Type B pancreatic cell (in vitro differentiated cells): ENCODE measurements around the gene DNAL1. TPM values are rescaled to one million over a fixed set of nuclear protein-coding genes. Genes with fewer than 3 reads are reported as not detected.

Experiments
- DNase-seq: peaks from one replicate; pipeline ENCODE4 v3.0.0; 2021; ENCODE audit warnings: mixed read lengths; ENCODE audit not compliant: unreplicated experiment; ENCODE audit errors: extremely low spot score
- H3K27ac Mint-ChIP-seq: 2 replicates; pipeline ENCODE4 v1.8.0; 2021; ENCODE audit warnings: mild to moderate bottlenecking, mixed read lengths
- H3K27me3 Mint-ChIP-seq: 2 replicates; pipeline ENCODE4 v1.8.0; 2021; ENCODE audit warnings: mixed read lengths
- H3K36me3 Mint-ChIP-seq: 2 replicates; pipeline ENCODE4 v1.8.0; 2021; ENCODE audit warnings: mixed read lengths
- H3K4me1 Mint-ChIP-seq: one replicate; pipeline ENCODE4 v1.8.0; 2021; ENCODE audit warnings: mixed read lengths; ENCODE audit not compliant: unreplicated experiment
- H3K4me3 Mint-ChIP-seq: 2 replicates; pipeline ENCODE4 v1.8.0; 2021; ENCODE audit warnings: mild to moderate bottlenecking, mixed read lengths
- H3K9me3 Mint-ChIP-seq: 2 replicates; pipeline ENCODE4 v1.8.0; 2021; ENCODE audit warnings: mixed read lengths
- total RNA-seq: library from RNA; stranded (reverse); gene quantifications from 2 replicates; pipeline ENCODE4 v1.2.1, GENCODE V29; 2021; ENCODE audit warnings: low replicate concordance
- TF ChIP-seq, protein P1 (sequence below): fragments of 200-600 bp; sonication (generic); conservative IDR thresholded peaks from 2 replicates; pipeline ENCODE4 v1.5.0; 2021; ENCODE audit warnings: antibody characterized with exemption, mild to moderate bottlenecking

Gene DNAL1
- total RNA-seq, 1 donor from 2014 or later: 20.3 TPM

DNA sequence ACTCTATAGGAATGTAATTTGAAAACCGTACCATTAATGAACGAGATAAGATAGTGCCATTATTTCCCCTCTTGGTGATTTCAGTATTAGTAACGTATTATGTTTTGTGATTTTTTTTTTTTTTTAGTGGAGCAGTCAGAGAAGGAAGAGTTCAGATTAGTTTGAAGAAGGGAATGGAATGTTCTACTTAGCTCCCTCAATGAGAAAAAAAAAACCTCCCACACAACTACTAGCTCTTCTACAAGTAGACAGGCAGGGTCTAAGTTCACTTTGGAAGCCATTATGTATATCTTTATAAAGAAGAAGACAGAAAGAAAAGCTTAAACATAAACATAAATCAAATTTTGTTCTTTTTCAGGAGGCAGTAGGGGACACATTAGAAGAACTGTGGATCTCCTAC lies 42.1 kb downstream of the DNAL1 start:
- Mint-ChIP-seq H3K4me1 (no peaks in the 10 kb centered on the region), H3K27me3 (no peaks in the 10 kb centered on the region), H3K9me3 (no peaks in the 10 kb centered on the region), H3K36me3 (peaks cover 15% of the 10 kb centered on the region), H3K4me3 (no peak overlapping the region), H3K27ac (no peak overlapping the region)
- TF ChIP-seq, protein P1, sequence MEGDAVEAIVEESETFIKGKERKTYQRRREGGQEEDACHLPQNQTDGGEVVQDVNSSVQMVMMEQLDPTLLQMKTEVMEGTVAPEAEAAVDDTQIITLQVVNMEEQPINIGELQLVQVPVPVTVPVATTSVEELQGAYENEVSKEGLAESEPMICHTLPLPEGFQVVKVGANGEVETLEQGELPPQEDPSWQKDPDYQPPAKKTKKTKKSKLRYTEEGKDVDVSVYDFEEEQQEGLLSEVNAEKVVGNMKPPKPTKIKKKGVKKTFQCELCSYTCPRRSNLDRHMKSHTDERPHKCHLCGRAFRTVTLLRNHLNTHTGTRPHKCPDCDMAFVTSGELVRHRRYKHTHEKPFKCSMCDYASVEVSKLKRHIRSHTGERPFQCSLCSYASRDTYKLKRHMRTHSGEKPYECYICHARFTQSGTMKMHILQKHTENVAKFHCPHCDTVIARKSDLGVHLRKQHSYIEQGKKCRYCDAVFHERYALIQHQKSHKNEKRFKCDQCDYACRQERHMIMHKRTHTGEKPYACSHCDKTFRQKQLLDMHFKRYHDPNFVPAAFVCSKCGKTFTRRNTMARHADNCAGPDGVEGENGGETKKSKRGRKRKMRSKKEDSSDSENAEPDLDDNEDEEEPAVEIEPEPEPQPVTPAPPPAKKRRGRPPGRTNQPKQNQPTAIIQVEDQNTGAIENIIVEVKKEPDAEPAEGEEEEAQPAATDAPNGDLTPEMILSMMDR: no peak
- no peak for DNase-seq

DNA sequence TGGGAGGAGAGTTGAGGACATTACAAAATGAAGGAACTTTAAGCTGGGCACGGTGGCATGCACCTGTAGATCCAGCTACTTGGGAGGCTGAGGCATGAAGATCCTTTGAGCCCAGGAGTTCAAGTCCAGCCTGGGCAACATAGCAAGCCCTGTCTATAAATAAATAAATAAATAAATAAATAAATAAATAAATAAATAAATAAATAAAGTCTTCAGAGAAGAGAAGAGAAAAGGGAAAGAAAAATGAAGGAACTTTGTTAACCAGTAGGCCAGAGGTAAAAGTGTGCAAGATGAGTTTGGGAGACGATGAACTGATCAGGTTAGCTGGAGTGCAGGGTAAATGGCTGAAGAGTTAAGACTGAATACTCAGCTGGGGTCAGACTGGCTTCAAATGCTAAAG lies 49.3 kb downstream of the DNAL1 start:
- no peak for DNase-seq
- H3K36me3 Mint-ChIP-seq: peaks cover 15% of the 10 kb centered on the region

DNA sequence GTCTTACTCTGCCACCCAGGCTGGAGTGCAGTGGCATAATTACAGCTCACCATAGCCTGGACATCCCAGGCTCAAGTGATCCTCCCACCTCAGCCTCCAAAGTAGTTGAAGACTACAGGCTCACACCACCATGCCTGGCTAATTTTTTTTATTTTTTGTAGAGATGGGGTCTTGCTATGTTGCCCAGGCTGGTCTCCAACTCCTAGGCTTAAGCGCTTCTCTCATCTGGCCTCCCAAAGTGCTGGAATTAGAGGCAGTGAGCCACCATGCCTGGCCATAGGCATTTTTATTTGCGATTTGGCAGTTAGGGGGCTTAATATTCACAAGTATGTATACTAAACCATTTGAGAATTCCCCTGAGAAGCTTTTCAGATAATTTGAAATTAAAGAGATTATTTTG lies 50.3 kb downstream of the DNAL1 start:
- no peak overlapping the region for H3K27ac Mint-ChIP-seq
- DNase-seq: no peak
- TF ChIP-seq, protein P1: no peak
- no peaks in the 10 kb centered on the region for H3K9me3 Mint-ChIP-seq
- H3K27me3 Mint-ChIP-seq: no peaks in the 10 kb centered on the region
- H3K4me1 Mint-ChIP-seq: no peaks in the 10 kb centered on the region
- H3K4me3 Mint-ChIP-seq: no peak overlapping the region
- peaks cover 15% of the 10 kb centered on the region for H3K36me3 Mint-ChIP-seq

More for the DNA sequence above, 49.3 kb downstream of the DNAL1 start:
- no peak overlapping the region for H3K4me3 Mint-ChIP-seq
- H3K27ac Mint-ChIP-seq: no peak overlapping the region
- no peaks in the 10 kb centered on the region for H3K4me1 Mint-ChIP-seq
- H3K9me3 Mint-ChIP-seq: no peaks in the 10 kb centered on the region
- TF ChIP-seq, protein P1: no peak
- H3K27me3 Mint-ChIP-seq: no peaks in the 10 kb centered on the region

DNA sequence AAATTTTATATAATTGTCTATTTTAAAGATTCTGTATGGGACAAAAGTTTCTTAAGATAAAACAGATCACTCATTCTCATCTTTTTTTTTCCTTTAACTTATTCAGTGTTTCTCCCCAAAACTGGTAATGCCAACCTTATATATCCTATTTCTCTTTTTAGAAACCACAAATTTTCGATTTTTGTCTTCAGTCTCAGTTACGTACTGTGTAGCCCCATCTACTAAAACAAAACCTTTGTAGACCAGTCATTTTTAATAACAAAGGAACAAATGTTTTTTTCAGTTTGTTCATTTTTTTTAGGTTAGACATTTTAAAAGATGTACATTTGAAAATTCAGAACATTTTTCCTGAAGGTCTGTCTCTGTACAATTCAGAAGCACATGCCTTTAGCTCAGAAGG lies 51.2 kb downstream of the DNAL1 start:
- Mint-ChIP-seq H3K36me3 (peaks cover 11% of the 10 kb centered on the region), H3K27ac (no peak overlapping the region), H3K4me3 (no peak overlapping the region), H3K9me3 (no peaks in the 10 kb centered on the region), H3K27me3 (no peaks in the 10 kb centered on the region), H3K4me1 (no peaks in the 10 kb centered on the region)
- no peak for DNase-seq
- TF ChIP-seq, protein P1: no peak

DNA sequence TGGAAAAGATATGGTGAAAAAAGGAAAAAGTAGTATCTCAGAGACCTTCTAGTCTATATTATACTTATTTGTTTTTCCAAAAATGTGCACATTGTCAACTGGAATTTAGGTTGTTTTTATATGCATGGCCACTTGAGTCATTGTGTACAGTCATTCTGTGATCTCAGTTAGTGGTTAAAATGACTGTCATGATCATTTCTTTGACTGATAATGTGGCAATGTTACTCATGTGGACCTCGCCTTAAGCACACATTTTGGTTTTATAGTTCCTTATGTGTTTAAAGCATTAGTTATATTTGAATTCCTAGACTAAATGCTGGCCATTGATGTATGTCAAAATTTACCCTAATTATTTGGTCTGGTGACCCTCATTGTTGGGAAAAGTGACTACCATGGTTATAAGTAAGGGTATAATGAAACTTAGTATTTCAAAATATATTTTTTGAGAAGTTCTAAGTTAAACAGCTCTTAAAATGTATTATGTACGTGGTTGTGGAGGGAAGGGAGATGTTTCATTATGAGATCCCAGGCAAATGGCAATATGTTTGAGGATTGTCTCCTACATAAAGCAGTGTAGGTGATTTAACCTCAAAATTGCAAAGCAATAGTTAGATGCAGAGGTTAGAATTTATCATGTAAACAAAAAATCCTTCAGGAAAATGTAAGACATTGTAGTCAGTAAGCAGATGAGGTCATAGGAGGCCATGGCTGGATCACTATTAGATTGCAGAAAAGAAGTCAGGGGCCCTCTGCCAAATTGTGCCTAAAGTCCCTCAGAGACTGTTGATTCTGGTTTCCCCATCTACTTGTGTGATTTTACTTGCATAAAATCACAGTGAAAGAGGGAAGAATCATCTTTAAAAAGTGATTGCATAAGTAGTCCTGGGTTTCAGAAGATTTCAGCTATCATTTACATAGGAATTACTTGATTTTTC lies 51.9 kb downstream of the DNAL1 start:
- peaks cover 11% of the 10 kb centered on the region for H3K36me3 Mint-ChIP-seq
- H3K27me3 Mint-ChIP-seq: no peaks in the 10 kb centered on the region
- no peak for DNase-seq
- no peak overlapping the region for H3K27ac Mint-ChIP-seq
- H3K9me3 Mint-ChIP-seq: no peaks in the 10 kb centered on the region
- H3K4me1 Mint-ChIP-seq: no peaks in the 10 kb centered on the region
- H3K4me3 Mint-ChIP-seq: no peak overlapping the region
- TF ChIP-seq, protein P1: no peak
